HG03575 (cell line): ENCODE results near the gene CDH22.

ENCODE experiments used
- ATAC-seq: cut with Tn5 transposase; IDR thresholded peaks from one replicate; pipeline ENCODE4 v1.9.1; 2021; ENCODE audit not compliant: unreplicated experiment, insufficient number of reproducible peaks, low FRiP score; ENCODE audit errors: extremely low read depth

The CDH22 gene

GRCh38 chr20:46308258-46309157 is at the start of gene CDH22:
CDH22 (minus strand) TSS chr20:46308498; CDS start chr20:46251294, 57,204 bp downstream.
- ATAC-seq, result no peak

DNA sequence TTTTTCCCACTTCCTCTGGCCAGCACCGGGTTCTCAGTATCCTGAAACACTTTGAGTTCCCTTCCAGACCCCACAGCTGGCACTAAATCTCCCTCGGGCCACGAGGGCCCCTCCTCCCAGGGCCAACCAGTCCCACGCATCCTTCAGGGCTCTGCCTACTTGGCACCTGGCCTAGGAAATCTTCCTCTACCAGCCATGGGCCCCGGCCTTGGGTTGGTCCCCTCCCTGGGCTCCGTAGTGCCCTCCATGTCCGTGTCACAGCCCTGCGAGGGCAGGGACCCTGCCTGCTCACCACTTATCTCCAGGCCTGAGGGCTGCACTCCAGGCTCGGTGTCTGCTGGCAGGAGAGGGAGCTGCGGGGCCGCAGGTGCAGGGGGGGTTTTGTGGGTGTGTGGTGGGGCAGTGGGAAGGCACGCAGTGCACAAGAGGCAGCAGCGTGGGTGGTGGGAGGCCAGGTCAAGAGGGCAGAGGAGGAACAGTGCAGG is 48.8 kb upstream of the CDH22 start:
- ATAC-seq, result no peak

- ATAC-seq, result no peak
Measured at GRCh38 chr20:46356195-46357029, 48.1 kb upstream of the CDH22 start.

DNA sequence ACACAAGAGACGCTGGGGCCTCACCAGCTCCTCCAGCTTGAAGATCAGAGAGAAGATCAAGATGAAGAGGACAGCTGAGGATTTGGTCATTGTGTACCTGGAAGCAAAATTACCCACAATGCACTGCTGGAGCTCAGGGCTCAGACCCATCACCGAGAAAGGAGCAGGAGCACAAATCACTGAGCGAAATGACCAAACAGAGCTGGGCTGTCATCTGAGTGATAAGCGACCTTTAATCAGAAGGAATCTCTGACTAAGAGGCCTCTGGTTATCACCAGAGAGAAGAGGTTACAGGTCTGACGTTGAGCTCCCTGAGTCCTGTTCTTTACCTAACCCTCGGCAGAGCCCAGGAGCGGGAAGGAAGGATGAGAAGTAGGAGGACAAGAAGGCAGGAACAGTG is 47.5 kb upstream of the CDH22 start:
- no peak for ATAC-seq

- no peak for ATAC-seq
Measured at GRCh38 chr20:46354920-46355654, 46.8 kb upstream of the CDH22 start.

- ATAC-seq, result no peak
Measured at GRCh38 chr20:46354207-46354555, 45.9 kb upstream of the CDH22 start.

DNA sequence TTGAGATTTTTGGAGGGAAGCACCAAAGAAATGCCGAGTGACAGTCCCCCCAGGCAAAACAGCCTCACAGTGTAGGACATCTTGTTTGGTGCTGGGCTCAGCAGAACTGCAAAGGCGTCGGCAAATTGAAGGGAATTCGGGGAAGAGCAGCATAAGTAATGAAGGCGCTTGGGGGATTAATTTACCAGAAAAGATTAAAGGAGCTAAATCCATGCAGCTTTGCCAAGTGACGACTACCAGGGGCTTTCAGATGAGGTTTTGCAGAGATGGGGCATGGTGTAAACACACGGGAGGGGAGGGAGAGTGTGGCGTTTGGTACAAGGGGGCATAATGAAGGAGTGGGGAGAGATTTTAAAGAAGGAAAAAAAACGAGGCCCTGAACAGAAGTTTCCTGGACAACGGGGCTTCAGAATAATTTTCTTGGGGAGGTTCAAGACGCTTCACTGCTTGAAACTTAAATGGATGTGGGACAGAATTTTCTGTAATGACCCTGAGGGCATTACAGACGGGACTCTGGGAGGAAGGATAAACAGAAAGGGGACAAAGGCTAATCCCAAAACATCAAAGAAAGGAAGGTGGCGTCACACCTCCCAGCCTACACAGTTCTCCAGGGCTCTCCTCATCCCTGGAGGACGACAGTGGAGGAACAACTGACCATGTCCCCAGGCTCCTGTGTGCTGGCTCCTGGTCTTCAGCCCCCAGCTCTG is 45.4 kb upstream of the CDH22 start:
- no peak for ATAC-seq

DNA sequence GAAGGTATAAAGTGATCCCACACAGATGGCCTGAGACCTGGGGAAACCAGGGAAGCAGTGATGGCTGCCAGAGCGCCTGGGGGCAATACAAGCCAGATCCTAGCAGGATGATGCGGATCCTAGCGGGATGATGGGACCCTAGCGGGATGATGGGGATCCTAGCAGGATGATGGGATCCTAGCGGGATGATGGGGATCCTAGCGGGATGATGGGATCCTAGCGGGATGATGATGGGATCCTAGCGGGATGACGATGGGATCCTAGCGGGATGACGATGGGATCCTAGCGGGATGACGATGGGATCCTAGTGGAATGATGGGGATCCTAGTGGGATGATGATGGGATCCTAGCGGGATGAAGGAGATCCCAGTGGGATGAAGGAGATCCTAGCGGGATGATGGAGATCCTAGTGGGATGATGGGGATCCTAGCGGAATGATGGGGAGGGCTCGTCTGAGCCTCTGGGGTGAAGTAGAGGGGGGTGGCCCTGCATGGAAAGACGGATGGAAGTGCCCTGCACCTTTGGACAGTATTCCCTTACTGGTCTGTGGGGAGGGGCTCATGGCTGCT is 44.2 kb upstream of the CDH22 start:
- no peak for ATAC-seq

- no peak for ATAC-seq
Measured at GRCh38 chr20:46351357-46352058, 43.2 kb upstream of the CDH22 start.

GRCh38 chr20:46350986-46351267 is 42.6 kb upstream of the CDH22 start:
- no peak for ATAC-seq

DNA sequence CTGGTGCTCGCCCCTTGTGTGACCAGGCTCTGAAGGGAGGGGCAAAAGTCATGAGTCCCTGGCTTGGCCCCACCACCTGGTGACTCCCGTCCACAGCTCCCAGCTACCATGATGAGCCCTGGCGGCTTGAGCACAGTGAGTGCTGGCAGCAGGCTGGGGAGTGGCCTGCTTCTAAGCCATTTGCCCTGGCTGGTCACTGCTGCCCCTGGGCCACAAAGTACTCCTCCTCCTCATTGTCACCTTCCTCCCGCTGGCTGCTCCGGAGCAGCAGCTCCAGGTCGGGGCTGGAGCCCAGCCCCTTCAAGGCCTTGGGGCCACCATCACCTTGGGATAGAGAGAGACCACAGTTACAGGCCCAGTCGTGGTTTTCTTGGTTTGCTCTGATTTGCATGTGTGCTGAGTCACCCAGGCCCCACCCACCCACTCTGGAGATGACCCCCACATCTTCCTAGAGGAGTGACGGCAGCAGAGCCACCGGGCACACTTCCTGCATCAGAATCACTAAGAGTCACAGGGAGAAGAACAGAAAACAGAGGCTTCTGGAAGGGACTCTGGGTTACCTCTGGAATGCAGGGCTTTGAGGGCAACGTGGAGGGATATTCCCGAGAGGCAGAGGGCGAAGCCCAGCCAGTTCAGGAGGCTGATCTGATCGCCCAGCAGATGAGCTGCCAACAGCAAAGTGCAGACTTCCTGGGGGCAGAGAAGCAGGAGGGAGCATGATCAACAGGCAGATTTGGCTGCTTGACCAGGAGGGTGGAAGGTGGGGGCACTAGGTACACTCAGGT is 42.1 kb upstream of the CDH22 start:
- ATAC-seq, result no peak

DNA sequence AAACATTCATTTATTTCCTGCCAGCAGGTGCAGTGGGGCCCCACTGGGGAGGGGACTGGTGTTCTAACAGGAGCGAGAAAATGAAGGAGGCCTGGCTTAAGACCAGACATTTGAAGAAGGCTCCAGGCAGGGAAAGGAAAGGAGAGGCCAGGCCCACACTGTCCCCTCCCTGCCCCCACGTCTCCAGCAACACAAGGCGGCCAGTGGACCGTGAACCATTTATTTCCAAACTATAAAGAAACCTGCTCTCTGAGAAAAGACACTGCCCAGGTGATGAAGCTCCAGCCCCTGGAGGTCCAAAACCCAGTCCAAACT is 41.4 kb upstream of the CDH22 start:
- ATAC-seq, result no peak

DNA sequence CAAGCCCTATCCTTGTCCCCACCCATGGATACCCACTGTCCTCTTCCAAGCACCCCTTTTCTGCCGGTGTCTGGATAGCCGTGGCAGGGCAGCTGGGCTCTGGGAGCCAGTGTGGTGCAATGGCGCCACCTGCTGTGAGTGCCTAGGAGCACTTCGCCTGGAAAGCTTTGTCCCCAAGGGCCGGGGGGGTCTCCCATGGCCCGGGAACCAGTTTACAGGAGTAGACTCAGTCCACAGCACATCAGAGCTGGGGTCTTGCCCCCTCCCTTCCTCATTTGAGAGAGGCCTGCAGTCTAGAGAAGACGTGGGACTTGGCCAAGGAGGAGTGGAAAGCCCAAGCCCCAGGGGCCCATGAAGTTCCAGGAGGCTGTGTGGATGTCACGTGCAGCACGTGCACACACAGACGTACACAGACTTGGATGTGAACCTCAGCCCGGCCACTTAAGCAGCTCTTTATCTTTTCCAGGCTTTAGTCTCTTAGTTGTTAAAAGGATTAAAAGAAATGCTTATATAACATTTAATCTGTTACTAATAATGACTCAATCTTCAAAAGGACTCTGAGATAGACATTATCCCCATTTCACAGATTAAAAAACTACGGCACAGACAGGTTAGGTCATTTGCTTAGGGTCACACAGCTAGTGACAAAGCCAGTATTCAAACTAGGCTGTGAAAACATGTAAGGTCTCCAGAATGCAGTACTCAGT is 40.9 kb upstream of the CDH22 start:
- no peak for ATAC-seq

GRCh38 chr20:46347841-46348803 is 39.8 kb upstream of the CDH22 start:
- no peak for ATAC-seq

GRCh38 chr20:46346770-46347169 is 38.5 kb upstream of the CDH22 start:
- ATAC-seq, result no peak
